Stimulated activated naive B cell treated with anti-CD40 and anti-IgM and Interleukin-4, amounts not matched to agents 10 μg/mL and 1 μg/mL and 100 μg/mL, for 72 hours (primary cell): ENCODE results near the gene UQCR10.

Source experiments
- ATAC-seq, 2 donors: fragments of 150-1000 bp; cut with Tn5 transposase; replicated peaks; 2 replicates each; pipeline ENCODE4 v1.10.0; 2021; ENCODE audit warnings: moderate library complexity in 1 of 2
- DNase-seq: peaks from one replicate; pipeline ENCODE4 v3.0.0; 2021
- H3K27ac Mint-ChIP-seq: one replicate; pipeline ENCODE4 v1.8.0; 2022; ENCODE audit warnings: mild to moderate bottlenecking, mixed read lengths
- H3K27me3 Mint-ChIP-seq, 2 donors: one replicate each; pipeline ENCODE4 v1.8.0; 2022; ENCODE audit warnings: mixed read lengths in 2 of 2
- H3K36me3 Mint-ChIP-seq, 2 donors: one replicate each; pipeline ENCODE4 v1.8.0; 2022; ENCODE audit warnings: mixed read lengths in 2 of 2, mild to moderate bottlenecking in 1 of 2
- H3K4me1 Mint-ChIP-seq, 2 donors: one replicate each; pipeline ENCODE4 v1.8.0; 2022; ENCODE audit warnings: mixed read lengths in 2 of 2, mild to moderate bottlenecking in 1 of 2
- H3K4me3 Mint-ChIP-seq, 2 donors: one replicate each; pipeline ENCODE4 v1.8.0; 2022; ENCODE audit warnings: mild to moderate bottlenecking in 2 of 2, mixed read lengths in 2 of 2, moderate library complexity in 1 of 2
- H3K9me3 Mint-ChIP-seq, 2 donors: one replicate each; pipeline ENCODE4 v1.8.0; 2022; ENCODE audit warnings: mixed read lengths in 2 of 2, mild to moderate bottlenecking in 1 of 2

Gene UQCR10

GRCh38 chr22:29731058-29731850 lies 35.9 kb upstream of the UQCR10 start:
- peaks cover 15 to 27% of the 10 kb centered on the region in 2 donors for H3K4me1 Mint-ChIP-seq
- H3K27ac Mint-ChIP-seq, result no peak overlapping the region
- ATAC-seq (no peak), DNase-seq (no peak)
- no peak overlapping the region for H3K4me3 Mint-ChIP-seq
- H3K27me3 Mint-ChIP-seq, result peaks cover 3 to 4% of the 10 kb centered on the region in 2 donors
- H3K36me3 Mint-ChIP-seq, result peaks cover 19 to 25% of the 10 kb centered on the region in 2 donors
- no peaks in the 10 kb centered on the region for H3K9me3 Mint-ChIP-seq

GRCh38 chr22:29732883-29733282 lies 34.3 kb upstream of the UQCR10 start:
- Mint-ChIP-seq H3K4me1 (peaks cover 15 to 21% of the 10 kb centered on the region in 2 donors), H3K4me3 (no peak overlapping the region), H3K27me3 (no peaks in the 10 kb centered on the region), H3K27ac (no peak overlapping the region), H3K36me3 (peaks cover 23 to 35% of the 10 kb centered on the region in 2 donors), H3K9me3 (no peaks in the 10 kb centered on the region)
- ATAC-seq (peak in 1 of 2 donors; percentile 3), DNase-seq (no peak)

- DNase-seq, result peak; percentile 71
- peak overlapping the region; percentile 97 for H3K27ac Mint-ChIP-seq
- H3K4me3 Mint-ChIP-seq, result peak overlapping the region; percentile 52 to 71
- H3K9me3 Mint-ChIP-seq, result no peaks in the 10 kb centered on the region
- peaks cover 15 to 21% of the 10 kb centered on the region in 2 donors for H3K4me1 Mint-ChIP-seq
- ATAC-seq, result peak; percentile 88
- H3K27me3 Mint-ChIP-seq, result no peaks in the 10 kb centered on the region
- H3K36me3 Mint-ChIP-seq, result peaks cover 26 to 42% of the 10 kb centered on the region in 2 donors
Measured at GRCh38 chr22:29733362-29734201, 33.6 kb upstream of the UQCR10 start.

GRCh38 chr22:29734406-29734805 lies 32.8 kb upstream of the UQCR10 start:
- Mint-ChIP-seq H3K27me3 (no peaks in the 10 kb centered on the region), H3K4me1 (peaks cover 15 to 21% of the 10 kb centered on the region in 2 donors), H3K36me3 (peaks cover 26 to 44% of the 10 kb centered on the region in 2 donors), H3K9me3 (no peaks in the 10 kb centered on the region), H3K4me3 (no peak overlapping the region), H3K27ac (peak overlapping the region; percentile 97)
- DNase-seq (no peak), ATAC-seq (no peak)

GRCh38 chr22:29734838-29735237 lies 32.3 kb upstream of the UQCR10 start:
- Mint-ChIP-seq H3K27ac (peak overlapping the region; percentile 60), H3K4me1 (peaks cover 15 to 21% of the 10 kb centered on the region in 2 donors), H3K27me3 (no peaks in the 10 kb centered on the region), H3K4me3 (no peak overlapping the region), H3K36me3 (peaks cover 30 to 47% of the 10 kb centered on the region in 2 donors), H3K9me3 (no peaks in the 10 kb centered on the region)
- ATAC-seq, result no peak
- DNase-seq, result no peak

- Mint-ChIP-seq H3K9me3 (no peaks in the 10 kb centered on the region), H3K4me3 (no peak overlapping the region), H3K4me1 (peaks cover 15 to 21% of the 10 kb centered on the region in 2 donors), H3K27me3 (no peaks in the 10 kb centered on the region), H3K27ac (no peak overlapping the region), H3K36me3 (peaks cover 29 to 49% of the 10 kb centered on the region in 2 donors)
- DNase-seq (no peak), ATAC-seq (no peak)
Measured at GRCh38 chr22:29735416-29735815, 31.8 kb upstream of the UQCR10 start.

- peaks cover 33 to 66% of the 10 kb centered on the region in 2 donors for H3K36me3 Mint-ChIP-seq
- H3K27ac Mint-ChIP-seq, result no peak overlapping the region
- DNase-seq (no peak), ATAC-seq (no peak)
- H3K4me3 Mint-ChIP-seq, result no peak overlapping the region
- H3K9me3 Mint-ChIP-seq, result no peaks in the 10 kb centered on the region
- H3K27me3 Mint-ChIP-seq, result no peaks in the 10 kb centered on the region
- H3K4me1 Mint-ChIP-seq, result peaks cover 15 to 21% of the 10 kb centered on the region in 2 donors
Measured at GRCh38 chr22:29737251-29738117, 29.7 kb upstream of the UQCR10 start.

- no peaks in the 10 kb centered on the region for H3K9me3 Mint-ChIP-seq
- H3K36me3 Mint-ChIP-seq, result peaks cover 33 to 66% of the 10 kb centered on the region in 2 donors
- H3K4me3 Mint-ChIP-seq, result no peak overlapping the region
- ATAC-seq (no peak), DNase-seq (no peak)
- H3K27ac Mint-ChIP-seq, result no peak overlapping the region
- no peaks in the 10 kb centered on the region for H3K27me3 Mint-ChIP-seq
- H3K4me1 Mint-ChIP-seq, result peaks cover 15 to 18% of the 10 kb centered on the region in 2 donors
Measured at GRCh38 chr22:29738118-29738815, 28.9 kb upstream of the UQCR10 start.

GRCh38 chr22:29739346-29739875 lies 27.8 kb upstream of the UQCR10 start:
- H3K27ac Mint-ChIP-seq, result no peak overlapping the region
- H3K9me3 Mint-ChIP-seq, result no peaks in the 10 kb centered on the region
- H3K27me3 Mint-ChIP-seq, result no peaks in the 10 kb centered on the region
- no peak for ATAC-seq
- peaks cover 29 to 59% of the 10 kb centered on the region in 2 donors for H3K36me3 Mint-ChIP-seq
- peaks cover 6% of the 10 kb centered on the region in 2 donors for H3K4me1 Mint-ChIP-seq
- H3K4me3 Mint-ChIP-seq, result no peak overlapping the region
- DNase-seq, result no peak

- Mint-ChIP-seq H3K9me3 (no peaks in the 10 kb centered on the region), H3K27ac (no peak overlapping the region), H3K36me3 (peaks cover 27 to 60% of the 10 kb centered on the region in 2 donors), H3K4me1 (peaks cover 0 to 3% of the 10 kb centered on the region in 2 donors), H3K27me3 (no peaks in the 10 kb centered on the region), H3K4me3 (no peak overlapping the region)
- DNase-seq (no peak), ATAC-seq (no peak)
Measured at GRCh38 chr22:29740216-29740615, 27.0 kb upstream of the UQCR10 start.

- H3K27me3 Mint-ChIP-seq, result no peaks in the 10 kb centered on the region
- no peak overlapping the region for H3K4me3 Mint-ChIP-seq
- no peak overlapping the region for H3K27ac Mint-ChIP-seq
- ATAC-seq, result no peak
- no peaks in the 10 kb centered on the region for H3K4me1 Mint-ChIP-seq
- no peaks in the 10 kb centered on the region for H3K9me3 Mint-ChIP-seq
- H3K36me3 Mint-ChIP-seq, result peaks cover 28 to 63% of the 10 kb centered on the region in 2 donors
- no peak for DNase-seq
Measured at GRCh38 chr22:29741926-29742325, 25.2 kb upstream of the UQCR10 start.

- Mint-ChIP-seq H3K4me3 (no peak overlapping the region), H3K36me3 (peaks cover 29 to 62% of the 10 kb centered on the region in 2 donors), H3K9me3 (no peaks in the 10 kb centered on the region), H3K4me1 (no peaks in the 10 kb centered on the region), H3K27me3 (no peaks in the 10 kb centered on the region), H3K27ac (peak overlapping the region; percentile 14)
- no peak for ATAC-seq
- no peak for DNase-seq
Measured at GRCh38 chr22:29742326-29742725, 24.8 kb upstream of the UQCR10 start.

GRCh38 chr22:29744902-29745301 lies 22.3 kb upstream of the UQCR10 start:
- no peak for DNase-seq
- no peak for ATAC-seq
- H3K36me3 Mint-ChIP-seq, result peaks cover 30 to 56% of the 10 kb centered on the region in 2 donors
- H3K9me3 Mint-ChIP-seq, result no peaks in the 10 kb centered on the region
- H3K27me3 Mint-ChIP-seq, result no peaks in the 10 kb centered on the region
- no peaks in the 10 kb centered on the region for H3K4me1 Mint-ChIP-seq
- H3K4me3 Mint-ChIP-seq, result no peak overlapping the region
- H3K27ac Mint-ChIP-seq, result no peak overlapping the region
